Hematopoietic multipotent progenitor cell treated with erythropoietin and hydrocortisone succinate and interleukin-3 and kit ligand, for 8 days (in vitro differentiated cells): Measurements from ENCODE around the gene ASTN1.

ENCODE experiments used
- DNase-seq: peaks from one replicate; pipeline ENCODE4 v3.0.0-alpha.2; 2015

ASTN1 gene

DNA sequence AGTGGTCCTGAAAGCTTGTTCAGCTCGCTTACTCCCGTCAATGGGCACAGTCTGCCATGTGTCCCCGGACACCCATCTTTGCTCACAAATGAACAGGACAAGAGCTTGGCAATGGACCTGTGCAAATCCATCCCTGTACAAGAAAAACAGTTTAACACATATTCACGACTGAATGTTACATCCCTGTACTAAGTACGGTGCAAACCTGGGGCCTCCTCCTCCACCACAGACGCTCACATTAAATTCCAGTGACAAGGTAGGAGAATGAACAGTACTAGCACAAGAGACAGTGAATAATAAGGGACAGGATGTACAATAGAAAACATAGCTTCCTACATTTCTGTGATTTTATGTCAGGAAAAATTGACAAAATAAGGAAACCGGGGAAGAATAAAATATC lies 187.7 kb downstream of the ASTN1 start:
- DNase-seq: no peak

DNA sequence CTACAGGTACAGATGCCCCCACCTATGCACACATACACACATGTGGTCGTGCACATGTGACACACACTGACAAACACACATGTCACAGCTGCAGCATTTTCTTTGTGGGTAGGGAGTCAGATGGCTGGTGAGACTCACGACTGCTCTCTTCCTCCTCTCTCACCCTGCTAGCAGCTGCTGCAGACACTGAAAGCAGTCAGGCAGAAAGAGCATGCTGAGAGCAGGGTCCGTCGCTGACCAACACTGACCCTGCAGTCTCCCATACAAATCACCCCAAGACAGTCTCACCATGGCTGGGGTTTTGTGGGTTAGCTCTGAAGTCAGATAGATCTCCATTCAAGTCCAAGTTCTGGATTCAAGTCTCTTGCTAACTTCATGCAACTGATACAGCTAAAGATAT lies 188.3 kb downstream of the ASTN1 start:
- no peak for DNase-seq

DNA sequence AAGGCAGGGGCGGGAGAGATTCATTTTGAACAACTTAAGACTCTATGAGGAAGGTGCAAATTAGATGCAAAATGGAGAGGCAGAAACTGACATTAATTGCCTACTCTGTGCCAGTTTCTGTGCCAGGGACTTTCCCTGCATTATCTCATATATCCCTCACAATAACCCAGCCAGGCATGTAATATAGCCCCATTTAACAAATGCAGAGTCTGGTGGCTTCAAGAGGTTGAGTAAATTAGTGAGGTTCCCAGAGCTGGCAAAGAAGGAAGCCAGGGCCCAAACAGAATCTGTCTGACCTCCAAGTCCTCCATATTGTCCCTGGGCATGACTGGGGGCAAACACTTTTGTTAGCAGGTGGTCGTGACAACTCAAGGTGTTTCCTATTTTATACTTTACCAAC lies 199.8 kb downstream of the ASTN1 start:
- DNase-seq: no peak

- no peak for DNase-seq
These were observed 201.3 kb downstream of the ASTN1 start for GRCh38 chr1:176963181-176963580.

- no peak for DNase-seq
These were observed 202.8 kb downstream of the ASTN1 start for GRCh38 chr1:176961678-176962077.

DNA sequence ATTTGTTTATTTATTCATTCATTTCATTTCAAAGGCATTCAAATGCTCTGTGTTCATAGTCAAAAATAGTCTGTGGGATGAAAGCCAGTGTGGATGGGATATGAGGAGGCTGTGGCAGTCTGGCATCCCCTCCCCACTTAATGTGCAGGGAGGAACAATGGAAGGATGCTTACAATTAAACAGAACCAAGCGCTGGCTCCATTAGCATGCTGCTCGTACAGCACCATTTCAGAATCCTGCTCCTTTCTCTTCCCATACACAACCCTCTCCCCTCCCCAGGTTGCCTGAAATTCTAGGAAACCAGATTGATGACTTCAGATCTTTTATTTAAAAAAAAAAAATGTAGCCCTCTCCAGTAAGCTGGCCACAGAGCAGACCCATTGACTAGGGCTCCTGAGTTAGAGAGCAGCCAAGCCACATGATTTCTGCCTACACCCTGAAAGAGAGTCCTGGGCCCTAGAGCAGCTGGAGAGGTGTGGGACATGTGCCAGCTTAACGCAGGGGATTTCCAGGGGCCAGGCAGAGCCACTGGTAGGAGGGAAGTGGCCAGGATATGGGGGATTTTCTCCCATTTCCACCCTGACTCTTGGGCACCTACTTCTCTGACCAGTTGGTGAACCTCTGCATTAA lies 205.2 kb downstream of the ASTN1 start:
- DNase-seq: no peak

DNA sequence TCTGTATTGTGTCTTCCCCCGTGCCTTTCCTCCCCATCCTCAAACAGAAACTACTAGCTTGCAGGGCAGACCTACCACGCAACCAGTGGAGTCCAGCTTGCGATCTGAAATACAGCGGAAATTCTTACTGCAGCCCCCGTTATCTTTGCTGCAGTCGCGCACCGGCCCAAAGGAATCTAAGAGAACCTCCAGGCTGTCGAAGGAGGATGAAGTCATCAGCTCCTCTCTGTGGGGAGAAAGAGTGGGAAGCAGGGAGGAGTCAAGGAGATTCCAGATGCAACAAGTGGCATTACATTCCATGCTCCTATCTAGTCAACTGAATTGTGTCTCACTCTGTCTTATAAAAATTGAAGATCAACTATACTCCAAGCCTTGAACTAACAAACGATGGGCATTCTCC lies 206.9 kb downstream of the ASTN1 start:
- DNase-seq: no peak

GRCh38 chr1:176954242-176954641 lies 210.3 kb downstream of the ASTN1 start:
- no peak for DNase-seq

GRCh38 chr1:176950736-176951324 lies 213.7 kb downstream of the ASTN1 start:
- no peak for DNase-seq

GRCh38 chr1:176949033-176949662 lies 215.4 kb downstream of the ASTN1 start:
- DNase-seq: peak; percentile 41

DNA sequence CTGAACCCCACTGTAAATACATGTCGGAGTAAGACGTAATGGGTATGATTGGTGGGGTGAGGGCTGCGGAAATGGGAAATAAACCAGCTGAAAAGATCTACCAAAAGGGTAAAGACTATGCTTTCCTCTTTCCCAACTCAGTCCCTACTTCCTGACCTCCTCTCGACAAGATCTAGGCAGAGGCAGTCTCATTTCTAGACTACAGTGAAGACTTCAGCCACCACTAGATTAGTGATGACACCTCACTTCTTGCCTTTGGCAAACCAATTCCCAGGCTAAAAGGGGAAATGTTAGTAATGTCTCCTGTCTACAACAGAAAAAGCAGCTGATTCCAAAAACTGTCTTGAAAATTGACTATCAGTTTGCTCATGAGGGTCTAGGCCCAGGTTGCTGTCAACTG lies 219.9 kb downstream of the ASTN1 start:
- no peak for DNase-seq

GRCh38 chr1:176943783-176944182 lies 220.7 kb downstream of the ASTN1 start:
- no peak for DNase-seq

DNA sequence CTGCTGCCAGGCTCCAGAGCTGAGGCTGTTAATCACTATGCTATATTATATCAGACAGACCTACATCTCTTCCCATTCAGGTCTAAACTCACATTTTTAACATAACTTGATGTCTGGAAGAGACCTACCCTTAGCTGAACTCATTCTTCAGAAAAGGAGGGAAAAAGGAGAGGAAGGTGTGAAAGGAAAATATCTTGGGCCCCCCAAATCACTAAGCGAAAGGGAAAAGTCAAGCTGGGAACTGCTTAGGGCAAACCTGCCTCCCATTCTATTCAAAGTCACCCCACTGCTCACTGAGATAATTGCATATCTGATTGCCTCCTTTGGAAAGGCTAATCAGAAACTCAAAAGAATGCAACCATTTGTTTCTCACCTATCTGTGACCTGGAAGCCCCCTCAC lies 222.2 kb downstream of the ASTN1 start:
- DNase-seq: no peak

DNA sequence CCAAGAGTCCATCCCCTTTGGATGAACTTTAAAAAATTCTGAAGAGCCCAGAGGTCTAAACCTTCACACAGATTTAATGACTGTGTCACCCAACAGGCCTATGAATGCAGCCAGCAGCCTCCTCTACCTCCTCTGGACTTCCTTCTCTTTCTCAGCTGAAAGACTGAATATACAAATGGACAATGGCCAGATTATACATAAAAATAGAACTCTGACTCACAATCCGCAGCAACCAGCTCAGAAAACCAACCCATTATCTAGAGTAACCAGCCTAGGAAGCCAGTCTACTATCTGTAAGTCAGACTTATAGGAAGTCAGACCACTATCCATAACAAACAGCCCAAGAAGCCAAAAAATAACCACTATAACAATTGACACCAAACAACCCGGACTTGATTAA lies 224.5 kb downstream of the ASTN1 start:
- no peak for DNase-seq

GRCh38 chr1:176938375-176938774 lies 226.1 kb downstream of the ASTN1 start:
- DNase-seq: no peak

- DNase-seq: no peak
These were observed 230.1 kb downstream of the ASTN1 start for GRCh38 chr1:176934370-176934769.

DNA sequence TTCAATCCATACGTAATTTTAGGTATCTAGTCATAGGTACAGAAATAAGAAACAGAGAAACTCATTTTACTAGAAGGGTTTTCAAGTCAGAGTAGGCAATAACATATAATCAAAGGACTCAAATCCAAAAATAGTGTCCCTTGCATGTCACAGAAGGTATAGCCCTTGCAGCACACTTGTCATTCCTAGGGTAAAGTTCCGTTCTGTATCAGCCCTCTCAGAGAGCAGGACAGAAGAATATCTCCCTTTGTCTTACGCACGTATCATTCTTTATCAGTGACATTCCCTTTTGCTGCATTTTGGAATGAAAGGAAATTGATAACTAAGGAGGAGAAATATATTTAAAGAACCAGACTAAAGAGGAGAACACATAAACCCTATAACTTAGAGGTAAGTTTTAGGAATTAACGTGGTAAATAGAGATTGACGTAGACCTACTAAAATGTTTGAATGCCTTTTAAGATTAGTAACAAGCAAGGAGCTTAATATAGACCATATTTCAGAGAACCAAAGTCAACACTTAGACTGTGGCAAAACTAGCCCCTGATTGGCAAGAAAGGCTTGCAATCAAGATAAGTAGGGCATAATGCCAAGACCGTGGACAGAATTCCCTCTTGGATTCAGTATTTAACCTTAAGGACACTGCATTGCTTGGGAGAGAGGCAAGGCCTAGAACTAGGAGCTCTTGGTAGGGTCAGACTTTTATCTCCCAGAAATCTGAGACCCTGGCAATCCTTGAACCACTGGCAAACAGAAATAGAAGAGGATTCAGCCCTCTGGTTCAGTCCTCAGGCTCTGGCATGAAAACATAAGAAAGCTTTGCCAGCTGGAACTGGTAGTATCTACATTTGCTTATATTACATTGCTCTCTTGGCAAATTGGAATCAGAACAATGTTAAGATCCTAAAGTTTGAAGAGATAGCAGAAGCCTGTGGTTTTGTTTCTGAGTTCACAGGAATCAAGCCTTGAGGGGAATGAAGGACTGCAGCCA lies 232.1 kb downstream of the ASTN1 start:
- no peak for DNase-seq

GRCh38 chr1:176931526-176931925 lies 233.0 kb downstream of the ASTN1 start:
- no peak for DNase-seq

GRCh38 chr1:176926330-176927086 lies 238.0 kb downstream of the ASTN1 start:
- no peak for DNase-seq

GRCh38 chr1:176925223-176925622 lies 239.3 kb downstream of the ASTN1 start:
- no peak for DNase-seq

DNA sequence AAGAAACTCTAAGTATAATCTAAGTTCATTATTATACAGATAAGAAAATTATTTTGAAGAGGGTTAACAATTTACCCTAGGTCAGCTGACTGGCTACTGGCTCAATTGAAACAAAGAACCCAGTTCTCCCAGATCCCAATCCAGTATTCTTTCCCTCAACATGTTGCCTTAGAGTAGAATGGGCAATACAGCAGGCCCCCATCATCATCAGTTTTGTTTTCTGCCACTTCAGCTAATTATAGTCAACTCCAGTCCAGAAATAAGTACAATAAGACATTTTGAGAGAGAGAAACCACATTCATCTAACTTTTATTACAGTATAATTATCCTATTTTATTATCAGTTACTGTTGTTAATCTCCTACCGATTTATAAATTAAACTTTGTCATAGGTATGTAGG lies 241.2 kb downstream of the ASTN1 start:
- DNase-seq: no peak
